ENCODE results near the gene HMGXB4. TPM values are rescaled to one million over a fixed set of nuclear protein-coding genes. Genes with fewer than 3 reads are reported as not detected.

Gene HMGXB4
- total and polyA plus RNA-seq, 12 donors, result 3.6 to 13.0 (median 9.1) TPM

DNA sequence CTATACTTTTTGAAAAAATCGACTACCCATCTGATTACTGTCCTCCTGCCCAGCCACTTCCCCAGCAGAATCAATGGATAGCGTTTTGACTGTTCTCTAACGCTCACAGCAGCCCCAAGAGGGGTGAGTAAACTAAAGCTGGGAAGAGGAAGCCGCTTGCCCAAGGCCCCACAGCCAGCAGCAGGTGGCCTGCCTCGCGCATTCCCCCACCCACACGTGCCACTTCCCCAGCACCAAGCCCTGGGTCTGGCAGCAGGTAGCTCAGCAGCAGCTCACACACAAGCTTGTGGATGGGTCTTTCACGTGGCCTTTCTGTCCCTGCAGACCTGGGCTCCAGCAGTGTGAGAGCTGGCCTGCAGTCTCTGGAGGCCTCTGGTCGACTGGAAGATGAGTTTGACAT, 76.7 kb downstream of the HMGXB4 start:
- DNase-seq, result no peak
- WGBS, 2 donors, result 67 to 71% methylated on average over 9 of the region's 9 CpGs

GRCh38 chr22:35335468-35335867, 78.2 kb downstream of the HMGXB4 start:
- Histone ChIP-seq H3K27me3 (no peaks in the 10 kb centered on the region), H3K9me3 (no peaks in the 10 kb centered on the region), H3K36me3 (peaks cover 0 to 100% (median 66%) of the 10 kb centered on the region in 9 donors), H3K4me1 (peaks cover 0 to 47% (median 34%) of the 10 kb centered on the region in 9 donors), H3K4me3 (no peak overlapping the region), H3K27ac (peak overlapping the region in 2 of 10 donors; percentile 46 to 54)
- no peak for TF ChIP-seq CTCF (IDR thresholded peaks at IDR 0.05)
- ATAC-seq (peak in 2 of 8 donors; percentile 10 to 11), DNase-seq (no peak)
- intact Hi-C loops (cut with DNase I), result no loop called here
- 80 to 81% methylated on average over 7 of the region's 7 CpGs for WGBS, 2 donors

More for the DNA sequence above, 76.7 kb downstream of the HMGXB4 start:
- H3K27ac ChIP-seq, result peak overlapping the region in 2 of 10 donors; percentile 15 to 17
- H3K36me3 ChIP-seq, result peaks cover 0 to 99% (median 63%) of the 10 kb centered on the region in 9 donors
- intact Hi-C loops (cut with DNase I), result no loop called here
- ATAC-seq, result no peak
- H3K27me3 ChIP-seq, result no peaks in the 10 kb centered on the region
- no peaks in the 10 kb centered on the region for H3K9me3 ChIP-seq
- H3K4me3 ChIP-seq, result no peak overlapping the region
- H3K4me1 ChIP-seq, result peaks cover 0 to 56% (median 34%) of the 10 kb centered on the region in 9 donors
- no peak for TF ChIP-seq CTCF (IDR thresholded peaks at IDR 0.05)

GRCh38 chr22:35335936-35336781, 78.9 kb downstream of the HMGXB4 start:
- Histone ChIP-seq H3K9me3 (no peaks in the 10 kb centered on the region), H3K36me3 (peaks cover 0 to 100% (median 65%) of the 10 kb centered on the region in 9 donors), H3K4me1 (peaks cover 0 to 40% (median 28%) of the 10 kb centered on the region in 9 donors), H3K27me3 (no peaks in the 10 kb centered on the region), H3K27ac (peak overlapping the region in 6 of 10 donors; percentile 10 to 56 (median 46)), H3K4me3 (no peak overlapping the region)
- ATAC-seq, result peak; percentile 50 to 80 (median 70)
- intact Hi-C loops (cut with DNase I), result no loop called here
- peak; percentile 40 to 70 for DNase-seq
- WGBS, 2 donors, result 60% methylated on average over 12 of the region's 12 CpGs
- no peak for TF ChIP-seq CTCF (IDR thresholded peaks at IDR 0.05)

DNA sequence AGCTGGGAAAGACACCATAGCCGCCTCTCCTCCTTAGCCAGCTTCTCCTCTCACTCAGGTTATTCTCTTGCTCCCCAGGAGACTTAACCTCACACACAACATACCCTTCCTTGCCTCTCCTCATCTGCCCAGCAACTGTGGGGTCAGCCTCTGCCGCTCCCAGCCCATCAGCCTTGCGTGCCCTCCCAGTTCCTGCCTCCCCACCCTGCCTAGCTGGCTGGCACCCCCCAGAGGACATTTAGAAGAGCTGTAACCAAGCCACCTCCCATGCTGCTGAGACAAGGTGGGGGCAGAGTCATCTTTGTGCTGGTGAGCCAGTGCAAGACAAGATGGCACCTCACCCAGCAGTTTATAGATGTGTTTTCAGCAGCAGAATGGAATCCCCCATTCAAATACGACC, 80.6 kb downstream of the HMGXB4 start:
- WGBS, 2 donors, result 89 to 90% methylated on average over 4 of the region's 4 CpGs
- TF ChIP-seq CTCF (IDR thresholded peaks at IDR 0.05), result no peak
- intact Hi-C loops (cut with DNase I), result no loop called here

More for the DNA sequence above, 80.6 kb downstream of the HMGXB4 start:
- H3K9me3 ChIP-seq, result no peaks in the 10 kb centered on the region
- no peak overlapping the region for H3K27ac ChIP-seq
- no peak for DNase-seq
- peaks cover 0 to 96% (median 54%) of the 10 kb centered on the region in 9 donors for H3K36me3 ChIP-seq
- no peaks in the 10 kb centered on the region for H3K27me3 ChIP-seq
- H3K4me3 ChIP-seq, result no peak overlapping the region
- no peak for ATAC-seq
- H3K4me1 ChIP-seq, result peaks cover 0 to 25% (median 16%) of the 10 kb centered on the region in 9 donors

All from heart right ventricle (tissue), 16 donors.